Keratinocyte (primary cell): ENCODE data around the gene IL31RA.

ENCODE experiments used
- EZH2 ChIP-seq: IDR thresholded peaks from one replicate; pipeline ENCODE4 v1.6.1; 2012; ENCODE audit warnings: inconsistent platforms, mild to moderate bottlenecking, low read length, moderate library complexity
- TF ChIP-seq, protein P1 (sequence below), 3 experiments: IDR thresholded peaks in 1 of 3; conservative IDR thresholded peaks in 1 of 3; optimal IDR thresholded peaks in 1 of 3; 2 replicates in 2 of 3; 3 replicates in 1 of 3; pipeline versions ENCODE3 to v1.5.1; 2011; ENCODE audit warnings: low read length in 3 of 3, mild to moderate bottlenecking in 3 of 3, moderate library complexity in 2 of 3, control low read depth in 1 of 3, inconsistent platforms in 1 of 3; ENCODE audit not compliant: insufficient read depth in 2 of 3; ENCODE audit errors: extremely low read depth in 1 of 3

GRCh38 chr5:55900068-55900467, 48.9 kb downstream of the IL31RA start:
- TF ChIP-seq, protein P1, sequence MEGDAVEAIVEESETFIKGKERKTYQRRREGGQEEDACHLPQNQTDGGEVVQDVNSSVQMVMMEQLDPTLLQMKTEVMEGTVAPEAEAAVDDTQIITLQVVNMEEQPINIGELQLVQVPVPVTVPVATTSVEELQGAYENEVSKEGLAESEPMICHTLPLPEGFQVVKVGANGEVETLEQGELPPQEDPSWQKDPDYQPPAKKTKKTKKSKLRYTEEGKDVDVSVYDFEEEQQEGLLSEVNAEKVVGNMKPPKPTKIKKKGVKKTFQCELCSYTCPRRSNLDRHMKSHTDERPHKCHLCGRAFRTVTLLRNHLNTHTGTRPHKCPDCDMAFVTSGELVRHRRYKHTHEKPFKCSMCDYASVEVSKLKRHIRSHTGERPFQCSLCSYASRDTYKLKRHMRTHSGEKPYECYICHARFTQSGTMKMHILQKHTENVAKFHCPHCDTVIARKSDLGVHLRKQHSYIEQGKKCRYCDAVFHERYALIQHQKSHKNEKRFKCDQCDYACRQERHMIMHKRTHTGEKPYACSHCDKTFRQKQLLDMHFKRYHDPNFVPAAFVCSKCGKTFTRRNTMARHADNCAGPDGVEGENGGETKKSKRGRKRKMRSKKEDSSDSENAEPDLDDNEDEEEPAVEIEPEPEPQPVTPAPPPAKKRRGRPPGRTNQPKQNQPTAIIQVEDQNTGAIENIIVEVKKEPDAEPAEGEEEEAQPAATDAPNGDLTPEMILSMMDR (optimal IDR thresholded peaks at IDR 0.05 in 1 of 3, IDR thresholded peaks at IDR 0.05 in 1 of 3, conservative IDR thresholded peaks at IDR 0.05 in 1 of 3; ENCODE audit: extremely low read depth in 1 of 3, insufficient read depth in 2 of 3, low read length in 3 of 3), result no peak
- no peak for TF ChIP-seq EZH2
